MM.1S (cell line): Measurements from ENCODE around the gene ZNF804A.

Source experiments
- CTCF ChIP-seq: fragments of 300-600 bp; sonication (generic); IDR thresholded peaks from 2 replicates; pipeline ENCODE4 v1.5.1; 2016; ENCODE audit warnings: antibody characterized with exemption, low read length, mixed read lengths
- EZH2 ChIP-seq: fragments of 300-600 bp; sonication (generic); optimal IDR thresholded peaks from 2 replicates; pipeline ENCODE3; 2017; ENCODE audit warnings: low read depth, mild to moderate bottlenecking, antibody characterized with exemption, low read length, mixed read lengths
- EZH2phosphoT487 ChIP-seq: fragments of 300-600 bp; sonication (generic); IDR thresholded peaks from 2 replicates; pipeline ENCODE4 v1.6.1; 2018; ENCODE audit warnings: antibody characterized with exemption, low read length

GRCh38 chr2:184743096-184743495 is 144.8 kb downstream of the ZNF804A start:
- TF ChIP-seq CTCF (no peak), EZH2 (no peak), EZH2phosphoT487 (no peak)
